HG02840 (cell line): Measurements from ENCODE around the gene LYST.
"Not testable (repeated sequence)": the region's sequence is repeated elsewhere in the genome, so short reads cannot be mapped to it uniquely, and the experiment has no call there.

Experiments used
- ATAC-seq: cut with Tn5 transposase; IDR thresholded peaks from one replicate; pipeline ENCODE4 v1.9.1; 2021; ENCODE audit warnings: mild to moderate bottlenecking, moderate library complexity, moderate number of reproducible peaks; ENCODE audit not compliant: unreplicated experiment, low FRiP score

LYST gene

GRCh38 chr1:235823684-235824083 lies 43.0 kb downstream of the LYST start:
- ATAC-seq, result no peak

DNA sequence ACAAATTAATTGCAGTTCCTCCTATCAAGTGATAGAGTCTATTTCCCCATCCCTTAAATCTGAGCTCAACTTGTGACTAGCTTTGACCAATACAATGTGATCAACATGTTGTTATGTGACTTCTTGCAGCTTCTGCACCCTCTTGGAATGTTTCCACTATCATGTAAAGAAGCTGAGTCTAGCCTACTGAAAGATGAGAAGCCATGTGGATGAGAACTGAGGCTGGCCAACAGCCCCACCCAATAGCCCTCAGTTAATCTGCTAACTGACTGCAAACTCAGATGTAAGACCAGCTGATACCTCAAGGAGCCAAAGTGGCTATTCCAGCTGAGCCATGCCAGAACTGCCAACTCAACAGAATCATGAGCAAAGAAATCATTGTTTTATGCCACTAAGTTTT lies 44.0 kb downstream of the LYST start:
- no peak for ATAC-seq

DNA sequence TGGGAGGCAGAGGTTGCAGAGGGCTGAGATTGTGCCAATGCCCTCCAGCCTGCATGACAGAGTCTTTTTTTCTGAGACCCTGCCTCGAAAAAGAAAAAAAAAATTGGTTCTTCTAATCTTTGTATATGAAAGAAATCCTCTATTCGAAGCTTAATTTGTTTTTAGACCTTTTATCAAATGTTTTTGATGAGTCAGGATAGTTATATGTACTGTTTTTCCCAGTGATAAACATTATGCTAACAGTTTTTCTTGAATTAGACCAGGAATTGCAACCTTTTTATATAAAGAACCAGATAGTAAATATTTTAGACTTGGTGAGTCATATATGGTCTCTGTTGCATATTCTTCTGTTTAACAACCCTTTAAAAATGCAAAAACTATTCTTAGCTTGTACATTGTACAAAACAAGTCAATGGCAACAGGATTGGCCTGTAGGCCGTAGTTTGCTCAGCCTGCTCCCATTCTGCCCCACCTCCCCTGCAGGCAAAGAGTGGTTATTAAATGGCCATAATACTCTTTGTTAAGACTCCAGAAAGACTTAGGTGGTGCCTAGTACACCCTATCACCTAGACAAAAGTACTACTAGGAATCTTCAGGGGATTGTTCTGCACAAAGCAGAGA lies 45.2 kb downstream of the LYST start:
- no peak for ATAC-seq

DNA sequence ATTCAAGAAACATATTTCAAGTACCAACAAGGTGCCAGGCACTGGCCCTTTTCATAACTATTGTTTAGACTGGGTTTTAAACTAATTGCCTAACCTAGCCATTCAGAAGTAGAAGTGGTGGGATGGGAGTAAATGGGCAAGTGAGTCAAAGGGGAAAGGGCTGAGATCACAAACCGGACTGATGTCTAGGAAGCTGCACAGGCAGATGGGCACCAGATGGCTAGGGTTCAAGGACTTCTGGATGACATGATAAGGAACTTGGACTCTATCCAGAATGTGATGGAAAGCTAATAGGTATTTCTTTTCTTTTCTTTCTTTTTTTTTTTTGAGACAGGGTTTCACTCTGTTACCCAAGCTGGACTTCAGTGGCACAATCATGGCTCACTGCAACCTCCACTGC lies 46.6 kb downstream of the LYST start:
- ATAC-seq, result no peak

- no peak for ATAC-seq
These were observed 48.0 kb downstream of the LYST start for GRCh38 chr1:235818632-235819136.

DNA sequence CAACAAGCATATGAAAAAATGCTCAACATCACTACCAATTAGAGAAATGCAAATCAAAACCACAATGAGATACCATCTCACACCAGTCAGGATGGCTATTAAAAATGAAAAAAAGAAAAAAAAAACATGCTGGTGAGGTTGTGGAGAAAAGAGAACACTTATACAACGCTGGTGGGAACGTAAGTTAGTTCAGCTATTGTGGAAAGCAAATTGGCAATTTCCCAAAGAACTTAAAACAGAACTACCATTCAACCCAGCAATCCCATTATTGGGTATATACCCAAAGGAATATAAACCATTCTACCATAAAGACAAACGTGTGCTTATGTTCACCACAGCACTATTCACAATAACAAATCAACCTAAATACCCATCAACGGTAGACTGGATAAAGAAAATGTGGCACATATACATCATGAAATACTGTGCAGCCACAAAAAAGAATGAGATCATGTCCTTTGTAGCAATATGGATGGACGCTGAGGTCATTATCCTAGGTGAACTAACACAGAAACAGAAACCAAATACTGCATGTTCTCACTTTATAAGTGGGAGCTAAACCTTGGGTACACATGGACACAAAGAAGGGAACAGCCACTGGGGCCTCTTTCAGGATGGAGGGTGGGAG lies 49.5 kb downstream of the LYST start:
- no peak for ATAC-seq

- no peak for ATAC-seq
These were observed 56.9 kb downstream of the LYST start for GRCh38 chr1:235809688-235810397.

DNA sequence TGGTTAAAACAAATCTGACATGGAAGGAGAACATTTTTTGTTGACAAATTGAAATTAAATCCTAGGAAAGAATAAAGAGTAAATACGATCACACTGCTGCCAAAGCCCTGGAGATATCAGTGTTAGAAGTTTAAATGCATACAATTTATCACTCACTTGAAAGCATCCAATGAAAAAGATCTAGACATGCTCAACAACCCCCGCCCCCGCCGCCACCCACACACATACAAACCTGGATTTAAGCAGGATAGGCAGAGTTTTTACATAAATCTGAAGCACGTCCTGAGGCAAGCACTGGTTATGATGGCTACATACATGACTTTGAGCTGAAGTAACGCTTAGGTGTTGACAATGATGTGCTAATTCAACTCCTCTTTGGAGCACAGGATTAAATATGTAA lies 58.5 kb downstream of the LYST start:
- ATAC-seq, result no peak

DNA sequence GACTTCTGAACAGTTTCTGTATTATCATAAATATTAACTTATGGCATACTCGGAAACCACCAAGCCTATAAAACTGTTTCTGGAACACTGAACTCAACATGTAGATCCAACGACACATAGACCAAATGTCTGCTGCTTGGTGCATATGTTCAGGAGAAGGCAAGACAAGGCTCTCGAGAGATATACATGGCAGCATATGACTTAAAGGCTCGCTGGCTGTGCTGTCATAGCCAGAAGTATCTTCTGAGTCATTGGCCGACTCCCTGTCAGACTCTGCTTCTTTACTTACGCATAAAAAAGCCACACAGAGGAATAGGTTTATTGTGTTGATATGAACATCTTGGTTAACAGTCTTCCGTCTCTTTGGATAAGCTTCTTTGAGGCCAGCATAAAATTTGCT lies 60.6 kb downstream of the LYST start:
- ATAC-seq, result no peak

- ATAC-seq, result no peak
These were observed 63.9 kb downstream of the LYST start for GRCh38 chr1:235802573-235803346.

DNA sequence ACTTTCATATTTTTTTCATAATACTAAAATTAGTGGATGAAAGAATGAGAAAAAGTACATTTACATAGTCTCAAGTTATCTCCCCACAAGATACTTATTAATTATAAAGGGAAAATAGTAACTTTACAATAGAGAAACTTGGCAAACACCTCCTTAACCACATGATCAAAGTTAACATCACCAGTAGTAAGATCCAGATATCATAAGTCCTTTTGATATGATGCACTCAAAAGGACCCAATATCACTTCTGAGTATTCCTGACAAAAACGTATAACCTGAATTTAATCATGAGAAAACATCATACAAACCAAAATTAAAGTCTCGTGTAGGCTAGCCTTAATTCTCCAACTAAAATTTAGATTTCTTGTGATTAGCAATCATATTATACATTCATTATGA lies 67.4 kb downstream of the LYST start:
- ATAC-seq, result no peak

DNA sequence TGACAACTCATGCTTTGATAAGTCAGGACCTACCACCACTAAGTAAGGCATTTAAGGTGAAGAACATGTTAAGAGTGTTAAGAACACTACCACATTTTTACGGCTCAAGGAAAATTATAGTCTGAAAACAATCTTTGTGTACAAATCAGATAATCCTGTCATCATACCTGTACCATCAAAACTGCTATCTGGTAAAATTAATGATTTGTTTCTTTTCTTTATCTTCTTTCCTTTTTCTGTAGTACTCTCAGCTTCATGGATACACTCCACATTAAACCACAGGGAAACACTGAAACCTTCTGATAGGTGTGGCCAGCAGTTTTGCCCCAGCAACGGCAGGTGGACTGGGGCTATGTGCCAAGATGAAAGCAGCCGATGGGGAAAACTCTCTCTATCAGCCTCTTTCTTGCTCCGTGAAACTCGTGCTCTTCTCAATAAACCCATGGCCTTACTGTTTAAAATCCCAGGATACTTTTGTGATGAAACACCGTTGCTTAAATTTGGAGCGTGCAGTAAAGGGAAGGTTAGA lies 75.1 kb downstream of the LYST start:
- ATAC-seq, result no peak

GRCh38 chr1:235790123-235790522 lies 76.6 kb downstream of the LYST start:
- ATAC-seq, result no peak

- ATAC-seq, result not testable (repeated sequence)
These were observed 80.3 kb downstream of the LYST start for GRCh38 chr1:235786227-235786898.

DNA sequence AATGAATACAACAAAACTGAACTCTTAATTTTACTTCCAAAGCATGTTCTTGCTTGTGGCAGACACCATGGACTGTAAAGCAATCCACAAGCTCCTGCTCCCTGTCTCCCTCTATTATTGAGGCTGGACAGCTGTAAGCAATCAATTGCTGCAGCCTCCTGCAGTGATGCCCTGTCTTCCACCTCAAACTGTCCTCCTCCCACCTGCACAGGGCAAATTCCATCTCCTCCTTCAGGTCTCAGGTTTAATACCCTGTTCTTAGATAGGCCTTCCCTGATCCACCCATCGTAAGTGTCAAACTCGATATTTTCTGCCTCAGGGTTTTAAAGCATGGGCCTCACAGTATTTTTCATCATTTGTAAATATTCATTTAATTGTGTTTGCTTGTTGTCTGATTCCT lies 81.8 kb downstream of the LYST start:
- ATAC-seq, result no peak

GRCh38 chr1:235783148-235783776 lies 83.4 kb downstream of the LYST start:
- ATAC-seq, result no peak

- ATAC-seq, result no peak
These were observed 84.1 kb downstream of the LYST start for GRCh38 chr1:235782601-235783000.

DNA sequence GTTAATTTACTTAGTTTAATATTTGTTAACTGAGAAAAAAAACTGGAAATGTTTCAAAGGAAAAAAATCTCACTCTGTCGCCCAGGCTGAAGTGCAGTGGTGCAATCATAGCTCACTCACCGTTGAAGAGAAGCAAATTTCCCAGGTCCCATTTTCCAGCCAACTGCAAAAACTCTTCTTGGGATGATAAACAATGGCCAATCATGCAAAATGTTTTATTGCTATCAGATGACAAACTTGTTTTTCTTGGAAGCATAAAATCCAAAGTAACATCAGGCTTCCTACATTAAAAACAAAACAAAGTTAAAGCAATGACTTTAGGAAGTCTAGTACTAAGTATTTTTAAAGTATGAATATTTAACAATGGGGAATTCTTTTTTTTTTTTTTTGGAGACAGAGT lies 84.9 kb downstream of the LYST start:
- ATAC-seq, result no peak

GRCh38 chr1:235779770-235780169 lies 86.9 kb downstream of the LYST start:
- no peak for ATAC-seq

- ATAC-seq, result no peak
These were observed 90.3 kb downstream of the LYST start for GRCh38 chr1:235776396-235776795.
